Measurements from ENCODE around the gene ARMC6. TPM values are rescaled to one million over a fixed set of nuclear protein-coding genes. Genes with fewer than 3 reads are reported as not detected.

Gene ARMC6
- polyA plus RNA-seq, 4 donors, result 29.8 to 44.4 (median 35.1) TPM

DNA sequence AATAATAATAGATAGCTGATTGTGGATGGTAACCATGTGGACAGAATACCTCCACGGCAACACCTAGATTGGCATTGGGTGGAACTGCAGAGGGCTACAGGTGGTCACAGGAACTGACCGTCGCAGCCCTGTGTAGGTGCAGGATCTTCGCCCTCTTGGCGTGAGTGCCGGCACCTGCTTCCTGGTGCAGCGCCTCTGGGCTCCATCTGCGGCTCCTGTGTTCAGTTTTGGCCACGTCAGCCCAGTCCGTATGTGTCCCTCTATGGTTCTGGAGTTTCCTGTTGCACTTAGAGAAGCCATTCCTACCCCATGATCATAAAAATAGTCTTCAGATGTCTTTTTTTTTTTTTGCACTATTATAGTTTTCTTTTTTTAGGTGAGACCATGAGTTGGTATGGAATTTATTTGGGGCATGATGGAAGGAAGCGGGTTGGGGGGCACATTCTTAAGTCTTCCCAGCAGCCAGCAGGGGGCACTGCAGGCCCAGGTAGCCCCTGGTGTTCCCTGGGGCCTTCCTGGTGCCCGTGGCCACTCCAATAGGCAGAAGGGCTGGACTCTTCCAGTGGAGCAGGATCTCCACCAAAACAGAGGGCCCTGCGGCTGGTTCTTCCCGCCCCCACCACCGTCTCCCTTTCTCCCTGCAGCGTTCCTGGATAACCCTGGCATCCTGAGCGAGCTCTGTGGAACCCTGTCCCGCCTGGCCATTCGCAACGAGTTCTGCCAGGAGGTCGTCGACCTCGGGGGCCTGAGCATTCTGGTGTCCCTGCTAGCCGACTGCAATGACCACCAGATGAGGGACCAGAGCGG lies 20.3 kb downstream of the ARMC6 start:
- DNase-seq (ENCODE audit: low read depth in 4 of 4, low spot score in 3 of 4), result no peak

DNA sequence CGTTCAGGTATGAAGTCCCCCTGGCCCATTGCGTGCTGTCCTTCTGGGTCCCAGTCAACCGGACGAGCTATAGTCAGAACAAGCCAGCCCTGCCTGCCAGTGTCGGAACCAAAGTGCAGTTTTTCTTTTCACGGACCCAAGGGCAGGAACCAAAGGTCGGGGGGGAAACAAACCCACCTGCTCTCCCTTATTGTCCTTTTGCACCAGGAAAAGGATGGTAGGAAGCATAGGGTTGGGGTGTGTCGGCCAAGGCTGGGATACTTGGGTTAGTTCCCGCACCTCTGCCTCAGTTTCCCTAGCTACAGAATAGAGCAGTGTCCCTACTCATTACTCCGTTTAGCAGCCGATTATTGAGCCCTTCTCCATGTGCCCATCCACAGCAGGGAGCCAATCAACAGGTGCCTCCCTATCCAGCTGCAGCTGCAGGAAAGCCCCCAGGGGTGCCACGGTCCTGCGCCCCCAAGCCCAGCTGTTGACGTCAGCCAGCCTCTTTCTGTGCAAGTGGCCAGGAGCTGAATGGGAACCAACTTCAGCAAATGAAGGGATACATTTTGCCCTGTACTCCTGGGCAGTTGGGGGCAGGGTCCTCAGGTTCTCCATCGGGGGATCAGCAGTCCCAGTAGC lies 21.0 kb downstream of the ARMC6 start:
- no peak for DNase-seq (ENCODE audit: low read depth in 4 of 4, low spot score in 3 of 4)

GRCh38 chr19:19054939-19055440 lies 21.6 kb downstream of the ARMC6 start:
- DNase-seq (ENCODE audit: low read depth in 4 of 4, low spot score in 3 of 4), result no peak

DNA sequence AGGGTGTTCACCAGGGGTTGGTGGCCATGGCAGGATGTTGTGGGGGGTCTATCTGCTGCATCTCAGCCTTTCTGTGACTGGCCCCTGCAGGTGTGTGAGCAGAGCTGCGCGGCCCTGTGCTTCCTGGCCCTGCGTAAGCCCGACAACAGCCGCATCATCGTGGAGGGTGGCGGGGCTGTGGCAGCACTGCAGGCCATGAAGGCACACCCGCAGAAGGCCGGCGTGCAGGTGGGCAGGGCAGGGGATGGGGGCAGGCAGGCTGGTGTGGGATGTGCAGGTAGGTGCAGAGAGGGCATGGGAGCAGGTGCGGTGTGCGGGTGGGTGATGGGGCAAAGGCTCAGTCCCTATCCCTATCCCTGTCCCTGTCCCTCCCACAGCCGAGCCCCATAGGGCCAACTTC lies 22.3 kb downstream of the ARMC6 start:
- no peak for DNase-seq (ENCODE audit: low read depth in 4 of 4, low spot score in 3 of 4)

GRCh38 chr19:19056636-19057275 lies 23.4 kb downstream of the ARMC6 start:
- no peak for DNase-seq (ENCODE audit: low read depth in 4 of 4, low spot score in 3 of 4)

DNA sequence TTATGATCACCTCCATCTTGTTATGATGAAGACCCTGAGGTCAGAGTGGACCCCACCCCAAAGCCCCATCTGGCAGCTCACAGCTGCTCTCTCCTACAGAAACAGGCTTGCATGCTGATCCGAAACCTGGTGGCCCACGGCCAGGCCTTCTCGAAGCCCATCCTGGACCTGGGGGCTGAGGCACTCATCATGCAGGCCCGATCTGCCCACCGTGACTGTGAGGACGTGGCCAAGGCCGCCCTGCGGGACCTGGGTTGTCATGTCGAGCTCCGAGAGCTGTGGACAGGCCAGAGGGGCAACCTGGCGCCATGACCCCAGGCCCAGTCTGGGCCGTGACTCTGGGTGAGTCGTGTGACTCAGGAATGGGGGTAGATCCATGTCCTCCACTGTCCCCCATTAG lies 23.9 kb downstream of the ARMC6 start:
- no peak for DNase-seq (ENCODE audit: low read depth in 4 of 4, low spot score in 3 of 4)

DNA sequence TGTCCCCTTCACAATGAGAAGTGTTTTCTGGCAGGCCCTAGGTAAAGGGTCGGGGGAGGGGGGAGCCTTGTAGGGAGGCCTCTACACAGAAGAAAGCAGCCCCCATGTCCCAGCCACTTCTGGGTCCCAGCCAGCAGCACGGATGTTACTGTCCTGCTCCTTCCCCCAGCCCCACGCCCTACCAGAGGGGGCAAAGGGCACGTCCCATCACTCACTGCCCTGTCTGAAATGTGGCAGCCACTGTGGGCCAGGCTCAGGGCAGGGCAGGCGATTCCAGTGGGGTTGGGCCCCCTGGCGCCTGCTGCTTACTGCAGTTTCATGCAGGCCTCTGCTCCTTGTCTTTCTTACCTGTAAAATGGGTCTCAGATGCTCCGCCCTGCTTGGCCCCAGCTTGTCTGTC lies 24.3 kb downstream of the ARMC6 start:
- no peak for DNase-seq (ENCODE audit: low read depth in 4 of 4, low spot score in 3 of 4)

DNA sequence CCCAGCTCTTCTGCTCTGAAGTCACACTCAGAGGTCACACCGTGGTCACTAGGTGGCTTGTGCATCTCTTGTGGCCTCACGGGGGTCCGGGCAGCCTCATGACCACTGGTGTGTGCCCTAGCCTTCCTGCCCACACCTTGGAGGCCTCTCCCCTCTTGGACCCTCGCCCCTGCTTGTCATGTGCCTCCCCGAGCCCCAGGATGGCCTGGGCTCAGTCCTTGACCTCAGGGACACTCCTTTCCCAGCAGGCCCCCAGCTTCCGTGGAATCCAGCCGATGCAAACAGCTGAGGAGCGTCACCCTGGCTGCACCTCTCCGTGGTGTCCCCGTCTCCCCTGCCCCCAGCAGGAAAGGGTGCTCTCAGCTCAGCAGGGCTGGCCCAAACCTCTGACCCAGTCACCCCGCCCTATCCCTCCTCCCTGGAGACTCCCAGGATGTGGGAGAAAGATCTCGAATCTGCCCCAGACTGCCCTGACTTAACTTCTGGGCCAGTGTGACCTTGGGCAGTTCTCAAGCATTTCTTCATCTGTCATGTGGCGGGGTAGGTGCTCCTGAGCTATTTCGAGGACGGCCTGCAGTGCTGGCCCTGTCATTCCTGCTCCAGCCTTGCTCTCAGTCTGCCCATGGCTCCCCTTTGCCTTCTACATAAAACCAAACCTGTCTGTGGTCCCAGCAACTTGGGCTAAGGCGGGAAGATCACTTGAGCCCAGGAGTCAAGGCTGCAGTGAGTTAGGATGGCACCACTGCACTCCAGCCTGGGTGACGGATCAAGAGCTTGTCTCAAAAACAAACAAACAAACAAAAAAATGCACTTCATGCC lies 25.8 kb downstream of the ARMC6 start:
- no peak for DNase-seq (ENCODE audit: low read depth in 4 of 4, low spot score in 3 of 4)

- DNase-seq (ENCODE audit: low read depth in 4 of 4, low spot score in 3 of 4), result no peak
Observed at GRCh38 chr19:19059837-19060611, 26.6 kb downstream of the ARMC6 start.

GRCh38 chr19:19061506-19061905 lies 28.1 kb downstream of the ARMC6 start:
- DNase-seq (ENCODE audit: low read depth in 4 of 4, low spot score in 3 of 4), result no peak

- DNase-seq (ENCODE audit: low read depth in 4 of 4, low spot score in 3 of 4), result peak in 1 of 4 donors; percentile 33
Observed at GRCh38 chr19:19062454-19063182, 29.2 kb downstream of the ARMC6 start.

- DNase-seq (ENCODE audit: low read depth in 4 of 4, low spot score in 3 of 4), result peak; percentile 98 to 99 (median 99)
Observed at GRCh38 chr19:19063183-19064097, 30.0 kb downstream of the ARMC6 start, which contains the start of gene SLC25A42. Gene SLC25A42 (plus strand): TSS chr19:19063994. CDS start chr19:19096125, 32,131 bp downstream.

- no peak for DNase-seq (ENCODE audit: low read depth in 4 of 4, low spot score in 3 of 4)
Observed at GRCh38 chr19:19064098-19064722, 30.8 kb downstream of the ARMC6 start.

- DNase-seq (ENCODE audit: low read depth in 4 of 4, low spot score in 3 of 4), result no peak
Observed at GRCh38 chr19:19064811-19065745, 31.7 kb downstream of the ARMC6 start.

GRCh38 chr19:19067276-19068072 lies 34.1 kb downstream of the ARMC6 start:
- no peak for DNase-seq (ENCODE audit: low read depth in 4 of 4, low spot score in 3 of 4)

All from left renal pelvis (tissue), 4 donors.